HCT116 (cell line): ENCODE data around the gene P4HTM. TPM values are rescaled to one million over a fixed set of nuclear protein-coding genes. Genes with fewer than 3 reads are reported as not detected.

Experiments
- ATAC-seq: fragments of 200-7000 bp; cut with Tn5 transposase; 2 replicates; pipeline ENCODE4 v1.9.1; 2020; ENCODE audit warnings: mild to moderate bottlenecking, moderate library complexity
- BruUV-seq: library from RNA; stranded (reverse); fragments of 400-500 nt; replicated peaks from 2 replicates; lab custom pipeline; 2021; lab: Mats Ljungman, UMichigan
- CTCF ChIA-PET: fragments of 300-600 bp; sonication (Branson Sonifier 250); formaldehyde crosslinking; loops from one replicate; lab custom pipeline; 2021; ENCODE audit warnings: antibody characterized with exemption; lab: Charles Lee
- POLR2A ChIA-PET: fragments of 300-600, 350-600 bp; sonication (Branson Sonifier 250); formaldehyde crosslinking; loops from one replicate; lab custom pipeline; 2021; ENCODE audit warnings: antibody characterized with exemption; lab: Charles Lee
- RAD21 ChIA-PET, 2 experiments: fragments of 300-600 bp; sonication (Branson Sonifier 250); formaldehyde crosslinking; loops; one replicate each; lab custom pipeline; 2023; ENCODE audit warnings: low total read pairs in 2 of 2; ENCODE audit not compliant: uncharacterized antibody in 2 of 2, unreplicated experiment in 2 of 2, low non-redundant PET in 1 of 2; lab: Charles Lee
- DNase-seq: peaks from one replicate; pipeline ENCODE4 v3.0.0-alpha.2; 2010; ENCODE audit warnings: low read depth, low spot score
- H2AFZ ChIP-seq: fragments of 200-600 bp; shearing (Covaris generic), sonication (generic); 2 replicates; pipeline ENCODE4 v1.6.1; 2017; ENCODE audit warnings: low read depth, mixed run types, mixed read lengths, antibody characterized with exemption, low read length; ENCODE audit not compliant: poor library complexity, severe bottlenecking
- H3K27ac ChIP-seq: 2 replicates; pipeline ENCODE4 v1.5.1; 2012; ENCODE audit warnings: low read depth, low read length
- H3K27me3 ChIP-seq: fragments of 200-600 bp; sonication (generic); 2 replicates; pipeline ENCODE4 v1.6.1; 2016; ENCODE audit warnings: mixed run types, low read length, mixed read lengths; ENCODE audit not compliant: insufficient read depth
- H3K36me3 ChIP-seq, 2 experiments: fragments of 200-500 bp in 1 of 2; fragments of 200-600 bp in 1 of 2; sonication (Bioruptor generic) in 1 of 2; sonication (generic) in 1 of 2; 2 replicates each; pipeline versions ENCODE4 v1.5.1 to v1.6.1; 2014 to 2016; ENCODE audit warnings: low read length in 2 of 2, inconsistent platforms in 1 of 2, mixed read lengths in 1 of 2, mixed run types in 1 of 2; ENCODE audit not compliant: insufficient read depth in 2 of 2, control insufficient read depth in 1 of 2
- H3K4me1 ChIP-seq, 2 experiments: fragments of 200-600 bp in 1 of 2; sonication (generic) in 1 of 2; 2 replicates each; pipeline versions ENCODE4 v1.5.1 to v1.6.1; 2012 to 2017; ENCODE audit warnings: low read length in 2 of 2, inconsistent platforms in 1 of 2, mild to moderate bottlenecking in 1 of 2, mixed read lengths in 1 of 2, mixed run types in 1 of 2, moderate library complexity in 1 of 2; ENCODE audit not compliant: insufficient read depth in 2 of 2, control insufficient read depth in 1 of 2
- H3K4me2 ChIP-seq: fragments of 200-600 bp; sonication (generic); 2 replicates; pipeline ENCODE4 v1.6.1; 2017; ENCODE audit warnings: mixed run types, low read length, mixed read lengths
- H3K4me3 ChIP-seq, 2 experiments: fragments of 200-600 bp in 1 of 2; sonication (generic) in 1 of 2; replicated peaks in 1 of 2; 2 replicates each; pipeline ENCODE4 v1.5.1; 2011 to 2016; ENCODE audit warnings: low read length in 2 of 2, control low read depth in 1 of 2, low read depth in 1 of 2, mild to moderate bottlenecking in 1 of 2, mixed read lengths in 1 of 2, mixed run types in 1 of 2
- H3K79me2 ChIP-seq: fragments of 200-600 bp; sonication (generic); 2 replicates; pipeline ENCODE4 v1.6.1; 2017; ENCODE audit warnings: mild to moderate bottlenecking, mixed run types, low read length, moderate library complexity, mixed read lengths; ENCODE audit not compliant: insufficient read depth
- H3K9ac ChIP-seq: fragments of 200-600 bp; sonication (generic); 2 replicates; pipeline ENCODE4 v1.6.1; 2016; ENCODE audit warnings: low read length, mixed read lengths
- H3K9me2 ChIP-seq: fragments of 200-600 bp; sonication (generic), shearing (Covaris generic); 2 replicates; pipeline ENCODE4 v1.6.1; 2017; ENCODE audit warnings: mixed run types, mild to moderate bottlenecking, moderate library complexity; ENCODE audit not compliant: insufficient read depth
- H3K9me3 ChIP-seq, 2 experiments: fragments of 200-500 bp in 1 of 2; fragments of 200-600 bp in 1 of 2; sonication (Bioruptor generic) in 1 of 2; sonication (generic) in 1 of 2; 2 replicates each; pipeline ENCODE4 v1.6.1; 2014 to 2017; ENCODE audit warnings: low read length in 2 of 2, mixed read lengths in 2 of 2, inconsistent platforms in 1 of 2, low read depth in 1 of 2, mild to moderate bottlenecking in 1 of 2, mixed run types in 1 of 2, moderate library complexity in 1 of 2; ENCODE audit not compliant: control insufficient read depth in 1 of 2, insufficient read depth in 1 of 2
- H4K20me1 ChIP-seq: fragments of 200-600 bp; sonication (generic), shearing (Covaris generic); 2 replicates; pipeline ENCODE4 v1.6.1; 2017; ENCODE audit warnings: mixed run types, mild to moderate bottlenecking, moderate library complexity; ENCODE audit not compliant: insufficient read depth
- CEBPB ChIP-seq: IDR thresholded peaks from 2 replicates; pipeline ENCODE4 v1.6.1; 2012; ENCODE audit warnings: low read depth
- intact Hi-C: fragments of 100-400 bp; cut with micrococcal nuclease; formaldehyde crosslinking; loops from 2 replicates; pipeline ENCODE4 v1.10.0; 2022
- total RNA-seq: library from RNA; stranded (reverse); gene quantifications from one replicate; pipeline ENCODE4 v1.2.1, GENCODE V29; 2021; ENCODE audit not compliant: unreplicated experiment
- TF ChIP-seq, protein P1 (sequence below), 3 experiments: fragments of 200-600 bp in 1 of 3; sonication (generic) in 1 of 3; IDR thresholded peaks in 2 of 3; conservative IDR thresholded peaks in 1 of 3; 2 replicates each; pipeline ENCODE4 v1.5.1; 2012 to 2017; ENCODE audit warnings: low read depth in 2 of 3, low read length in 2 of 3, antibody characterized with exemption in 1 of 3, borderline replicate concordance in 1 of 3, control low read depth in 1 of 3, mild to moderate bottlenecking in 1 of 3, mixed read lengths in 1 of 3, mixed run types in 1 of 3, moderate library complexity in 1 of 3; ENCODE audit not compliant: insufficient read depth in 1 of 3

Gene P4HTM
- total RNA-seq, 1 experiment from 2014 or later: 60.5 TPM

- TF ChIP-seq, protein P1, sequence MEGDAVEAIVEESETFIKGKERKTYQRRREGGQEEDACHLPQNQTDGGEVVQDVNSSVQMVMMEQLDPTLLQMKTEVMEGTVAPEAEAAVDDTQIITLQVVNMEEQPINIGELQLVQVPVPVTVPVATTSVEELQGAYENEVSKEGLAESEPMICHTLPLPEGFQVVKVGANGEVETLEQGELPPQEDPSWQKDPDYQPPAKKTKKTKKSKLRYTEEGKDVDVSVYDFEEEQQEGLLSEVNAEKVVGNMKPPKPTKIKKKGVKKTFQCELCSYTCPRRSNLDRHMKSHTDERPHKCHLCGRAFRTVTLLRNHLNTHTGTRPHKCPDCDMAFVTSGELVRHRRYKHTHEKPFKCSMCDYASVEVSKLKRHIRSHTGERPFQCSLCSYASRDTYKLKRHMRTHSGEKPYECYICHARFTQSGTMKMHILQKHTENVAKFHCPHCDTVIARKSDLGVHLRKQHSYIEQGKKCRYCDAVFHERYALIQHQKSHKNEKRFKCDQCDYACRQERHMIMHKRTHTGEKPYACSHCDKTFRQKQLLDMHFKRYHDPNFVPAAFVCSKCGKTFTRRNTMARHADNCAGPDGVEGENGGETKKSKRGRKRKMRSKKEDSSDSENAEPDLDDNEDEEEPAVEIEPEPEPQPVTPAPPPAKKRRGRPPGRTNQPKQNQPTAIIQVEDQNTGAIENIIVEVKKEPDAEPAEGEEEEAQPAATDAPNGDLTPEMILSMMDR (IDR thresholded peaks at IDR 0.05 in 2 of 3, conservative IDR thresholded peaks at IDR 0.05 in 1 of 3; ENCODE audit: borderline replicate concordance in 1 of 3, insufficient read depth in 1 of 3, low read depth in 2 of 3, low read length in 2 of 3): no peak
- TF ChIP-seq, all 23 proteins: peak for 5
Observed at GRCh38 chr3:49028673-49029562, 38.9 kb downstream of the P4HTM start, which contains the start of gene IMPDH2 (continued).

DNA sequence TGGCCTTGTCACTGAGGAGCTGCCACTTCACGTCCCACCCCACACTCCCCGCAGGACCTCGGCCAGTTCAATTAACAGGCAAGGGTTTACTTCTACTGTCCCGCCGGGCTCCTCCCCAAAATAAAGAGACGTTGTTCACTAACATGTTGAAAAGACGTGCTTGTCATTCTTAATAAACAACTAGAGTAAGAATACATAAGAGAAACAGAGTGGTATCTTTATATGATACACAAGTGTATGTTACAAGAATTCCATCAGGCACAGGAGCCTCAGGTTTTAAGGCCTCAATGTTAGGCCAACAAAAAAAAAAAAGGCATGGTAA, 39.5 kb downstream of the P4HTM start:
- Histone ChIP-seq H3K27me3 (no peaks in the 10 kb centered on the region), H3K4me3 (peak overlapping the region in 1 of 2 experiments; percentile 97; a peak in 2 of 4 replicates), H3K9ac (peak overlapping the region; percentile 99), H3K4me2 (peak overlapping the region; percentile 93), H4K20me1 (peaks cover 4% of the 10 kb centered on the region; the same call in 1 of the 2 replicates), H3K9me2 (no peaks in the 10 kb centered on the region), H3K4me1 (peaks cover 3 to 32% of the 10 kb centered on the region in 2 experiments; a peak in 3 of 4 replicates), H3K27ac (peak overlapping the region; percentile 68), H3K79me2 (peaks cover 47% of the 10 kb centered on the region), H3K9me3 (no peaks in the 10 kb centered on the region), H2AFZ (no peak overlapping the region), H3K36me3 (peaks cover 30 to 68% of the 10 kb centered on the region in 2 experiments)
- intact Hi-C loops: loop anchor here (2.0 kb wide), 1 partner anchor 65 kb away; the partner anchor contains the start of gene QRICH1
- ATAC-seq (no peak), DNase-seq (no peak)
- CTCF ChIA-PET: interaction anchor here (0.6 to 1.3 kb wide), 4 partner anchors 16 to 65 kb away, joined by 3 read pairs; partner anchors contain the start of genes QRICH1 and WDR6
- BruUV-seq: no TSS peak
- TF ChIP-seq CEBPB: no peak
- RAD21 ChIA-PET: interaction anchor here in 1 of 2 experiments (0.7 kb wide), 1 partner anchor 505 kb away, joined by 3 read pairs; no protein-coding TSS in a partner anchor
- POLR2A ChIA-PET: interaction anchor here (0.7 to 1.8 kb wide), 19 partner anchors 8 to 589 kb away, joined by 3 to 41 read pairs (median 5); partner anchors contain the start of genes CCDC51, DALRD3, LAMB2 and P4HTM
